Activated CD4-positive, alpha-beta T cell treated with anti-CD3 and anti-CD28 coated beads, Interleukin-2, amount 10 ng/mL, durations not matched to agents 24 days and 14 days (primary cell): Measurements from ENCODE around the gene LENEP. TPM values are rescaled to one million over a fixed set of nuclear protein-coding genes. Genes with fewer than 3 reads are reported as not detected.
A peak's percentile ranks its signal among the peaks of the same experiment; 100 is the strongest.

Source experiments
- DNase-seq: peaks from one replicate; pipeline ENCODE4 v3.0.0; 2022
- H3K27ac Mint-ChIP-seq: one replicate; pipeline ENCODE4 v1.8.0; 2022; ENCODE audit warnings: mild to moderate bottlenecking, mixed read lengths
- H3K27me3 Mint-ChIP-seq: one replicate; pipeline ENCODE4 v1.8.0; 2022; ENCODE audit warnings: mixed read lengths
- H3K36me3 Mint-ChIP-seq: one replicate; pipeline ENCODE4 v1.8.0; 2022; ENCODE audit warnings: low read depth, mild to moderate bottlenecking, mixed read lengths
- H3K4me1 Mint-ChIP-seq: one replicate; pipeline ENCODE4 v1.8.0; 2021; ENCODE audit warnings: mixed read lengths
- H3K4me3 Mint-ChIP-seq: one replicate; pipeline ENCODE4 v1.8.0; 2022; ENCODE audit warnings: mild to moderate bottlenecking, moderate library complexity, mixed read lengths
- H3K9me3 Mint-ChIP-seq: one replicate; pipeline ENCODE4 v1.8.0; 2021; ENCODE audit warnings: mixed read lengths
- intact Hi-C: fragments of 100-400 bp; cut with micrococcal nuclease; formaldehyde crosslinking; loops from one replicate; pipeline ENCODE4 v1.15.1; 2023
- total RNA-seq: library from RNA; stranded (reverse); gene quantifications from 2 replicates; pipeline ENCODE4 v1.2.3, GENCODE V29; 2022

The LENEP gene
- total RNA-seq, 1 donor from 2014 or later: 0.79 TPM

DNA sequence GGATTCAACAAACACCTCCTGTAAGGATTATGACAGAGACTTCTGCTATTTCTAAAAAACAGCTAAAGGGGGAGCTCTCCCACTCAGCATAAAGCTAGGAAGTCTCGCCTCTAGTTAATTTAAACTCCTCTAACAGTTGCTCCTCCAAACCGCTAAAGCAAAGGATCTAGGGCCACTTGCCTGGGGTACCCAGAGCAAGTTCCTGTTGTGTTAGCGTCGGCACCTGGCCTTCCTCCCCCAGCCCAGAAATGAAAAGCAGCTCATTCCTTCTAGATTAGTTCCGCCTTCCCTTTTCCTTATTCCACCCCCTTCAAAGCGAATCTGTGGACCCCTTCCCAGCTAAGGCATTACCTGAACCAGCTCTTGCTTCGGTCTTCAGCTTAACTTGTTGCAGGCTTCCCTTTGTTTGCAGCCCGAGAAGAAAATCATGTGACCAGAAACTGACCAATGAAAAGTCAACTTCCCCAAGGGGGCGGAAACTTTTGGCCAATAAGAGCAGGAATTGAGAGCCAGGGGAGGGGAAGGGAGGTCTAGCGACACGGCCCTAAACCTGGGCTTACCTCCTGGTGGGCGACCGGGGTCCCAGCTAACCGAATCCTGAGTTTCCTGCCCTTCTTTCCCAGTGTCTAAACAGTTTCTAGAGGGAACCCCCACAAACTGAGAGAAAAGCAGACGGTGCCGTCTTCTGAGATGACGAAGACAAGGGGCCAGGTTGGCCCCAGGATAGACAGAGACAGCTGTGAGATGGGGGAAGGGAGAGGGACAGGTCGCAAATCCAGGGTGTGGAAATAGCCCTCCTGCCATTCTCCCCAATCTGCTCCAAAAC is 37.5 kb upstream of the LENEP start, which contains the start of gene PBXIP1:
PBXIP1 (minus strand) TSS at position 382 of the 826 bp plus-strand sequence. CDS start 2,378 bp downstream, outside the sequence.
- peaks cover 23% of the 10 kb centered on the region for H3K36me3 Mint-ChIP-seq
- H3K9me3 Mint-ChIP-seq: no peaks in the 10 kb centered on the region
- no peaks in the 10 kb centered on the region for H3K27me3 Mint-ChIP-seq
- H3K4me3 Mint-ChIP-seq: peak within 1 kb of the TSS; percentile 87
- peaks cover 63% of the 10 kb centered on the region for H3K4me1 Mint-ChIP-seq
- peak; percentile 97 for DNase-seq
- intact Hi-C loops: loop anchor here (1.0 kb wide), 5 partner anchors 18 to 397 kb away; partner anchors contain the start of genes CKS1B and EFNA4
- H3K27ac Mint-ChIP-seq: peak within 1 kb of the TSS; percentile 96

GRCh38 chr1:154956544-154956941 is 36.8 kb upstream of the LENEP start:
- Mint-ChIP-seq H3K9me3 (no peaks in the 10 kb centered on the region), H3K4me1 (peaks cover 62% of the 10 kb centered on the region), H3K27me3 (no peaks in the 10 kb centered on the region), H3K4me3 (peak overlapping the region; percentile 87), H3K27ac (peak overlapping the region; percentile 96), H3K36me3 (peaks cover 19% of the 10 kb centered on the region)
- intact Hi-C loops: loop anchor here (1.0 kb wide), 2 partner anchors 18 to 44 kb away; partner anchors contain the start of gene CKS1B
- DNase-seq: no peak

DNA sequence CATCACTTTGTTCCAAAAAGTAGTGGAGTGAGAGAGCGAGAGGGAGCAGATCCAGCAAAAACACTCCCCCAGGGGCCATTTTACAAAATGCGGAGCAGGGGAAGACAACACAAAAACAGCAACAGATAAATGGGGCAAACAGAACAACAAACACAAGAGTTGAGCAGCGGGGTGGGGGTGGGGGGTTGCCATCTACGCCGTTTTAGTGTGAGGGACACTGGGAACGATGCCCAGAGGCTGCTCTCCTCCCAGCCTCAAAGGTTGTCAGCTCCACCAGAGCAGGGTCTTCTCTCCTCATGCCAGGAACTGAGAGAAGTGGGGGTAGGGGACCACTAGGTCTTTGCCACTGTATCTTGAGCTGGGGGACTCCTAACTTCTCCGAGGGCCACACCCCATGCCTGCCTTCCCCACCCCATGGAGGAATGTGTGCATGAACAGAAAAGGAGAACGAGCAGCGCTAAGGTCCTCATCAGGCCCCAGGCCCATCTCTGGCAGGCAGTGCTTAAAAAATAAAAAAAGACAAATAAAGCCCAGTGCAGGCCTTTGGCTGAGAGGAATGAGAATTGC is 36.2 kb upstream of the LENEP start:
- H3K4me1 Mint-ChIP-seq: peaks cover 56% of the 10 kb centered on the region
- peak overlapping the region; percentile 96 for H3K27ac Mint-ChIP-seq
- H3K27me3 Mint-ChIP-seq: no peaks in the 10 kb centered on the region
- H3K9me3 Mint-ChIP-seq: no peaks in the 10 kb centered on the region
- no peak overlapping the region for H3K4me3 Mint-ChIP-seq
- peak; percentile 59 for DNase-seq
- H3K36me3 Mint-ChIP-seq: peaks cover 21% of the 10 kb centered on the region
- intact Hi-C loops: no loop called here

DNA sequence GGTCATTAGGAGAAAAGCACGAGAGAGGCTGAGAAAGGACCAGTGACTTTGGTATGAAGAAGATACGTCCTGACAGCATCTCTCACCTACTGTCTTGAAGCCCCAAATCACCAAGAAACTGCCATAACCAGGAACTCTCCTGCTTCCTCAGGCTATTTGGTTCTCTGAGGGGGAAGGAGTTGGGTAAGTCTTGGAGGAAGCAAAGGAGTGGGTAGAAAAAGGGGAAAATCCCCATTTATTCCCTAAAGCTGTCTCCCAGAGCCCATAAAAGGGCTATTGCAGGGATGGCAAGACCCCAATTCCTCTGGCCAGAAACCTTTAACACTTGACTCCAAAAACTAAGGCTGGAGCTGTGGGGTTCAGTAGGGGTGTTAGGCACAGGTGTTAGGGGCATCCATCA is 35.4 kb upstream of the LENEP start:
- DNase-seq: no peak
- no peaks in the 10 kb centered on the region for H3K27me3 Mint-ChIP-seq
- H3K36me3 Mint-ChIP-seq: peaks cover 21% of the 10 kb centered on the region
- no peak overlapping the region for H3K4me3 Mint-ChIP-seq
- H3K27ac Mint-ChIP-seq: peak overlapping the region; percentile 37
- intact Hi-C loops: no loop called here
- H3K9me3 Mint-ChIP-seq: no peaks in the 10 kb centered on the region
- peaks cover 52% of the 10 kb centered on the region for H3K4me1 Mint-ChIP-seq

- no peak for DNase-seq
- no peaks in the 10 kb centered on the region for H3K9me3 Mint-ChIP-seq
- peak overlapping the region; percentile 8 for H3K4me3 Mint-ChIP-seq
- intact Hi-C loops: no loop called here
- H3K27ac Mint-ChIP-seq: peak overlapping the region; percentile 37
- peaks cover 26% of the 10 kb centered on the region for H3K36me3 Mint-ChIP-seq
- peaks cover 50% of the 10 kb centered on the region for H3K4me1 Mint-ChIP-seq
- no peaks in the 10 kb centered on the region for H3K27me3 Mint-ChIP-seq
These were observed 34.5 kb upstream of the LENEP start for GRCh38 chr1:154958681-154959425.

DNA sequence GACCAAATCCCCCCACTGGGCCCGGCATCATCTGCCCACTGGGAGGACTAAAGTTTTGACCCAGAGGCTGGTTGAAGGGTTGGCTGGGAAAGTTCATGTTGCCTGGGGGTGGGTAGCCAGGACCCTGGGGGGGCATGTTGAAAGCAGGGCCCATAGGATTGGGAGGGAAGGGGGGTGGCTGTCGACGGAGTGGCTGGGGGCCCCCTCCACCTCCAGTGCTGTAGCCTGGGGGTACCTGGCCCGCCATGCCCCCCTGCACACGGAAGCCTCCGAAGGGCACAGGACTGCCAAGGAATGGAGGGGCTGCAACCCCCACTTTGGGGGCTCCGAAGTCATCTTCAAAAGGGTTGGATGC is 34.0 kb upstream of the LENEP start:
- peaks cover 46% of the 10 kb centered on the region for H3K4me1 Mint-ChIP-seq

GRCh38 chr1:154960446-154961136 is 32.8 kb upstream of the LENEP start:
- Mint-ChIP-seq H3K4me3 (peak overlapping the region; percentile 96), H3K36me3 (peaks cover 31% of the 10 kb centered on the region), H3K27me3 (no peaks in the 10 kb centered on the region), H3K4me1 (peaks cover 34% of the 10 kb centered on the region), H3K27ac (peak overlapping the region; percentile 89), H3K9me3 (no peaks in the 10 kb centered on the region)
- intact Hi-C loops: loop anchor here (1.0 kb wide), 4 partner anchors 14 to 57 kb away; partner anchors contain the start of gene CKS1B
- no peak for DNase-seq

More for the DNA sequence above, 34.0 kb upstream of the LENEP start:
- peak overlapping the region; percentile 47 for H3K4me3 Mint-ChIP-seq
- no peaks in the 10 kb centered on the region for H3K9me3 Mint-ChIP-seq
- no peaks in the 10 kb centered on the region for H3K27me3 Mint-ChIP-seq
- intact Hi-C loops: no loop called here
- H3K27ac Mint-ChIP-seq: no peak overlapping the region
- no peak for DNase-seq
- H3K36me3 Mint-ChIP-seq: peaks cover 26% of the 10 kb centered on the region

DNA sequence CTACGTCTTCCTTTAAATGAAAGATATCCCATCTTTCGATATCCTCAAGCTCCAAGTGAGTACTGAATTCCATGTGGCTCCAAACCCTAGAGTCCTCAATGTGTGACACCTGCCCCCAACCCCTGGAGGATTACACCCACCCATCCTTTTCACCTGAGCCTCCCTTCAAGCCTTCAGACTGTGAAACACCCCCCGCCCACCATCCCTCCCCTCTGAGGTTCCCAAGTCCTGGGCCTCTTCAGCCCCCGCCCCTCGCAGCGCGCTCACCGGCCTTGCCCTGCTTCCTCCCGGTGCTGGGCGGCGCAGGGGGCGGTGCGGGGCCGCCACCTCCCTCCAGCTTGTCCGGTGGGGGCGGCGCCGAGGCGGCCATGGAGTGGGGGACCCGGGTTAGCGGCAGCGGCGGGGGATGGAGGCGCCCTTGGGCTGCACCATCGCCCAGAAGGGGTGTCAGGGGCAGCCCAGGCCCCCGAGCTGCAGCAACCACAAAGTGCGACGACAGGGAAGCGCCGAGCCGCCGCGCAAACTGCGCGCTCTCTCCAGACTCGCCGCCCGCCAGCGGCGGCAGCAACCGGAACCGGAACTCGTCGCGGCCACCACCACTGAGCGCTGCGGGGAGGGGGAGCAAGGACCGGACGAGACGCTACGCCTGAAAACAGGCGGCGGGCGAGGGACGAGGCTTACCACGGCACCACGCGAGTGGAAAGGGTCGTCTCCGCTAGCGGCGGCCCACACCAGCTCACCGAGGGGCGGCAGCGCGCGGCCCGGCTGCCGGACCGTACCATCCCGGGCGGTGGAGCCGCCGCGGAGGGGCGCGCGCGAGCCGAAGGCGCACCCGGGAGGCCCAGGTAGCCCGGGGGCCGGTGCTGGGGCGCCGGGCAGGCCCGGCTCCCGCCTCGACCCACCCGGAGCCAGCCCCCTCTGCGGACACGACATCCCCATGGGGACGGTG is 31.9 kb upstream of the LENEP start, which contains the start of gene PYGO2:
PYGO2 (minus strand) TSS at position 576 of the 949 bp plus-strand sequence; CDS start at position 370, 206 bp downstream.
- peaks cover 36% of the 10 kb centered on the region for H3K36me3 Mint-ChIP-seq
- H3K9me3 Mint-ChIP-seq: no peaks in the 10 kb centered on the region
- peak; percentile 96 for DNase-seq
- H3K4me1 Mint-ChIP-seq: peaks cover 27% of the 10 kb centered on the region
- H3K27me3 Mint-ChIP-seq: no peaks in the 10 kb centered on the region
- H3K27ac Mint-ChIP-seq: peak within 1 kb of the TSS; percentile 89
- peak within 1 kb of the TSS; percentile 96 for H3K4me3 Mint-ChIP-seq
- intact Hi-C loops: loop anchor here (1.0 kb wide), 4 partner anchors 13 to 56 kb away; partner anchors contain the start of gene CKS1B

DNA sequence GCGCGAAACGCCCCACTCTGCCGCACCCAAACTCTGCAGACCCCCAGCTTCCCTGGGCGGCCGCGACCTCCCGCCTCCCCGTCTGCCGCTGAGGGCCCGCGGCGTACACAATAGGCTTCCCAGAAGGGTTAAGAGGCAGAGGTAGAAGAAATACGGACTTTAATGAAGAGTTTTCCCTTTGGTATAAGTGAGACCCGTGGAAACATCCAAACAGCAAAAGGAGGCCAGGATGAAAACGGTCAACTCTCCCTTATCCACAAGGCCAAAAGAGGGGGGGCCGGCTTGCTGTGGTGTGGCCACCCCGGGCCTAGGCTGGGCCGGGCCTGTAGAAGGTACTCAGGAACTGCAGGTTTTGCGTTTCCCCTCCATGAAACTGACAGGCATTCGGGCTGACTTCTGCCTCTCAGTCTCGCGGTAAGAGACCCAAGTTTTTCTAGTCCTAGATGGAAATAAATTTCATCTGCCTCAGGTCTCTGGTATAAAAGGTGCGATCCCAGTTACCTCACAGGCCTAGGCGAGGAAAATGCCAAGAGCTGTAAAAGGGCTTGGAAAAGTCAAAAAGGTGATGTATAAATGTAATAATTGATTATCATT is 31.1 kb upstream of the LENEP start:
- peaks cover 44% of the 10 kb centered on the region for H3K36me3 Mint-ChIP-seq
- DNase-seq: peak; percentile 81
- peak overlapping the region; percentile 90 for H3K4me3 Mint-ChIP-seq
- H3K27me3 Mint-ChIP-seq: no peaks in the 10 kb centered on the region
- intact Hi-C loops: no loop called here
- peaks cover 24% of the 10 kb centered on the region for H3K4me1 Mint-ChIP-seq
- peak overlapping the region; percentile 88 for H3K27ac Mint-ChIP-seq
- H3K9me3 Mint-ChIP-seq: no peaks in the 10 kb centered on the region

DNA sequence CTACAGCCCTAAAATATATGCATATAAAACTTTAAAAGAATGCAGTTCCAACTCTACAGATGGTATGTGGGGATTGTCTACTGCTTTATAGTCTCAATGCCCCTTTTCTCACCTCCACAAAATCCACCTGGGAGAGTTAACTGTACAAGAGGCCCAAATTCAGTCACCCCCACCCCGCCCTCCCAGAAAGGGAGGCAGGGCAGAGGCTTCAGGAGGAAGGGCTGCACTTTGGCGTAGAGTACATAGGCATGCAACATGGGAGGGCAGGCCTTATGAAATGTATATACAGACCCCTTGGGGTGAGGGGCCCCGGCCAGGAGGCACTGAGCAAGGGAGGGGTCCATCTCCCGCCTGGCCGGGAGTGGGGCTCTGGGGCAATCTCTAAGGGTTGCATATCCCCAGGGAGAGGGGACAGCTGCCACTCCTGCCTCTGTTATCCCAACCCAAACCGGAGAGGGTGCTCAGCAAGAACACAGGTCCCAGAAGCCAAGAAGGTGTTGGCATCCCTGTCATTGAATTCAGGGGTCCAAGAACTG is 30.5 kb upstream of the LENEP start:
- peaks cover 27% of the 10 kb centered on the region for H3K4me1 Mint-ChIP-seq

GRCh38 chr1:154963643-154964042 is 29.7 kb upstream of the LENEP start:
- H3K4me1 Mint-ChIP-seq: peaks cover 31% of the 10 kb centered on the region
- H3K4me3 Mint-ChIP-seq: no peak overlapping the region
- H3K9me3 Mint-ChIP-seq: no peaks in the 10 kb centered on the region
- peaks cover 47% of the 10 kb centered on the region for H3K36me3 Mint-ChIP-seq
- H3K27ac Mint-ChIP-seq: peak overlapping the region; percentile 12
- intact Hi-C loops: no loop called here
- no peak for DNase-seq
- H3K27me3 Mint-ChIP-seq: no peaks in the 10 kb centered on the region

More for the DNA sequence above, 30.5 kb upstream of the LENEP start:
- Mint-ChIP-seq H3K4me3 (peak overlapping the region; percentile 90), H3K36me3 (peaks cover 46% of the 10 kb centered on the region), H3K9me3 (no peaks in the 10 kb centered on the region), H3K27me3 (no peaks in the 10 kb centered on the region), H3K27ac (peak overlapping the region; percentile 88)
- no peak for DNase-seq
- intact Hi-C loops: no loop called here

DNA sequence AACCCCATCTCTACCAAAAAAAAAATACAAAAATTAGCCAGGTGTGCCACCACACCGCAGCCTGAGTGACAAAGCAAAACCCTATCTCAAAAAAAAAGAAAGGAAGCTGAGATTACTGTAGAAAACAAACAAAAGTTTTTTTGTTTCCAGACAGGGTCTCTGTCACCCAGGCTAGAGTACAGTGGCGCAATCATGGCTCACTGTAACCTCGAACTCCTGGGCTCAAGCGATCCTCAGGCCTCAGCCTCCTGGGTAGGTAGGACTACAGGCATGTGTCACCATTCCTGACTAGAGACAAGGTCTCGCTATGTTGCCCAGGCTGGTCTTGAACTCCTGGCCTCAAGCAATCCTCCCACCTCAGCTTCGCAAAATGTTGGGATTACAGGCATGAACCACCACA is 29.0 kb upstream of the LENEP start:
- intact Hi-C loops: no loop called here
- Mint-ChIP-seq H3K27ac (no peak overlapping the region), H3K4me3 (no peak overlapping the region), H3K27me3 (no peaks in the 10 kb centered on the region), H3K9me3 (no peaks in the 10 kb centered on the region), H3K36me3 (peaks cover 49% of the 10 kb centered on the region), H3K4me1 (peaks cover 36% of the 10 kb centered on the region)
- no peak for DNase-seq
